ENCODE measurements around the gene EIPR1.
"Not testable (repeated sequence)": the region's sequence is repeated elsewhere in the genome, so short reads cannot be mapped to it uniquely, and the experiment has no call there.

The EIPR1 gene

GRCh38 chr2:3361518-3362389 is 15.9 kb downstream of the EIPR1 start:
- in situ Hi-C loops (cut with MboI; ENCODE audit: low sequenced_read_pairs), result no loop called here

GRCh38 chr2:3357926-3358325 is 19.7 kb downstream of the EIPR1 start:
- in situ Hi-C loops (cut with MboI; ENCODE audit: low sequenced_read_pairs), result no loop called here

DNA sequence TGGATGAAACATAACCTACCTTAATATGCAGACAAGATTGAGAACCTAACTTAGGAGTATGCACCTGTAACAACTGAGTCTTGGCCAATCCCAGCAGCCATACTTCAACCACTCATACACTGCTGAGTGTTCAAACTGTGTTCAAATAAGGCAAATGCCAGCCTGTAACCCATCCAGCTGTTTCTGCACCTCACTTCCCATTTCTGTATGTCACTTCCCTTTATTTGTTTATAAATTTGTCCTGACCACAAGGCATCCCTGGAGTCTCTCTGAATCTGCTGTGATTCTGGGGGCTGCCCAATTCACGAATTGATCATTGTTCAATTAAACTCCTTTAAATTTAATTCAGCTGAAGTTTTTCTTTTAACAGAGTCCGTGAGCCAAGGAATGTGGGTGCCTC is 20.2 kb downstream of the EIPR1 start:
- in situ Hi-C loops (cut with MboI; ENCODE audit: low sequenced_read_pairs), result not testable (repeated sequence)

GRCh38 chr2:3356799-3357198 is 20.8 kb downstream of the EIPR1 start:
- in situ Hi-C loops (cut with MboI; ENCODE audit: low sequenced_read_pairs), result no loop called here

- in situ Hi-C loops (cut with MboI; ENCODE audit: low sequenced_read_pairs), result no loop called here
These were observed 21.6 kb downstream of the EIPR1 start for GRCh38 chr2:3355951-3356569.

GRCh38 chr2:3354986-3355385 is 22.6 kb downstream of the EIPR1 start:
- in situ Hi-C loops (cut with MboI; ENCODE audit: low sequenced_read_pairs), result no loop called here

DNA sequence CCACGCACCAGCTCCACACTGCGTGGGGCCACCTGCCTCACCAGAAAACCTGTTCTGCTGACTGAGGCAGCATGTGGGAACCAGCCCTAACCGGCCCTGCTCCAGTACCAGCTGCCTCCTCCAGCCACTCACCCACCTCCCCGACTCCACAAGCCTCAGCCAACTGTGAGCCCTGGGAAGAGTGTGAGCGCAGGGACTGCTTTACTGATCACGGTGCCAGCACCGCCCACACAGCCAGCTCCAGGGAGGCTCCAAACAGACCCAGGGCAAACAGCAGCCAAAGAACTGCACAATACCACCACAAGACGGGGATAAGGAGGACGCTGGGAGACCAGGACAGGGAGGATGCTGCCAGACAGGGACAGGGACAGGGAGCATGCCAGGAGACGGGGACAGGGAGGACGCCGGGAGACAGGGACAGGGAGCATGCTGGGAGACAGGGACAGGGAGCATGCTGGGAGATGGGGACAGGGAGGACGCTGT is 28.4 kb downstream of the EIPR1 start:
- in situ Hi-C loops (cut with MboI; ENCODE audit: low sequenced_read_pairs), result no loop called here

DNA sequence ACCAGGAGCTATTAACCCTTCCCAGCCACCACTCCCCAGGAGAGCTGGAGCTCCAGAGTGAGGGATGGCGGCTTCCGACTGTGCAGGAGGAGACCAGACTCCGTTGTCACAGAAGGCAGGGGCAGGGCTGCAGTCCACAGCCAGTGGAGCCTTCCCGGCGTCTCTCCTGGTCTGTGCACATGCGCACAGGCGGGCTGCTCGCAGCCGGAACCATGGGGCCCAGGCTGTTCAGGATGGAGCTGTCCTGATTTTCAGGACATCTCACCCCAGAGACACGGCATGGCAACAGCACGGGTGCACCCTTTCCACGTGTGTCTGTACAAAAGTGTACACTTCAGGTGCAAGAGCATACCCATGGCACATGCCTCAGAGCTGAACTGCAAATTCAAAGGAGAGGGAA is 28.9 kb downstream of the EIPR1 start:
- in situ Hi-C loops (cut with MboI; ENCODE audit: low sequenced_read_pairs), result no loop called here

- in situ Hi-C loops (cut with MboI; ENCODE audit: low sequenced_read_pairs), result no loop called here
These were observed 32.0 kb downstream of the EIPR1 start for GRCh38 chr2:3345621-3346020.

- in situ Hi-C loops (cut with MboI; ENCODE audit: low sequenced_read_pairs), result no loop called here
These were observed 32.7 kb downstream of the EIPR1 start for GRCh38 chr2:3344897-3345296.

DNA sequence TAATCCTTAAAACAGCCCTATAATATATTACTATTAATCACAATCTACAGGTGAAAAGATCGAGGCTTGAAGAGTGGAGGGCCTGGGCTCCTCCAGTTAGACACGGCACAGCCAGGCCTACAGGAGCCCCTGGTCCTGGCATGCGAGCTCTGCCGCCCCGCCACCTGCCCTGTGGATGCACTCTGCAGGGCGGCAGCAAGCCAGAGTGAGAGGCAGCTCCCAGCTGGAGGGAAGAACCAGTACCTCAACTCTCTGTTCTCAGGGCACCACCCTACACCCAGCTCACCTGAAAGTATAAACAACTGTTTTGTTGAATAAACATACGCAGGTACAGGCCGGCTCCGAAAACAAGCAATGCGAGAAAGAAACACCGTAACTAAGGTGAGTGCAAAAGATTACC is 34.6 kb downstream of the EIPR1 start:
- in situ Hi-C loops (cut with MboI; ENCODE audit: low sequenced_read_pairs), result no loop called here

DNA sequence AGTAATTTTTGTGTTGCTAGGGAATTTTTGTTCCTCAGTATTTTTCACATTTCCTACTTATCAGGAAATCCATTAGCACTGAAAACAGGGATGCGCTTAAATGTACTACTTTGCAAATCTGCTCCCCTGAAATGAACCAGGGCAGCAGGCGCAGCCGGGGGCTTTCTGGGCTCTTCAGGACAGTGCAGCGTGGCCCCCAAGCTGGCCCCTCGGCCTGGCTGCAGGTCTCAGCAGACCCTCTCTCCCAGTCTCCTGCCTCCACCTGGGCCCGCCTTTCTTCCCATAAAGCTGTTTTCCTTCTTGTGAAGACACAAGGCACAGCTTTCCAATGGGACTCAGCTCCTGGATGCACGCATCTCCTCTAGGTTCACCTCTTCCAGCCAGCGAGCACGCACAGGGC is 35.3 kb downstream of the EIPR1 start:
- in situ Hi-C loops (cut with MboI; ENCODE audit: low sequenced_read_pairs), result no loop called here

- in situ Hi-C loops (cut with MboI; ENCODE audit: low sequenced_read_pairs), result no loop called here
These were observed 36.3 kb downstream of the EIPR1 start for GRCh38 chr2:3341336-3341735.

- in situ Hi-C loops (cut with MboI; ENCODE audit: low sequenced_read_pairs), result no loop called here
These were observed 37.5 kb downstream of the EIPR1 start for GRCh38 chr2:3340144-3340543.

DNA sequence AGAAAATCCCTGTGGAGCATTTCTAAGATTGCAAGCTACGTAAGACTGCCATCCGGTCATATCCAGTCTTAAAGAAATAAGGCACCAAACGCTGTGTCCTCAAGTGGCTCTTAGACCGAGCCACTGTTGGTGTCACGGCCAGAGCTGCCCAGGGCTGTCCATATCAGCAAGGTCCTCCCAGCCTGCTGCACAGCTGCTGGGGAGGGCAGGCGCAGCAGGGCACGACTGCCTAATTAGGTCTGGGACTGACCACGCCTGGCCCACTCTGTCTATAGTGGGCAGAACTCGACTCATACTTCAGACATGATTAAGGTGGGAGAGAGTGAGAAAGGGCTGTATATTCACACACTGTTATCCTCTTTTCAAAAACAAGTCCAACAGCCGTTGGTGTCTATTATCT is 39.3 kb downstream of the EIPR1 start:
- in situ Hi-C loops (cut with MboI; ENCODE audit: low sequenced_read_pairs), result no loop called here

DNA sequence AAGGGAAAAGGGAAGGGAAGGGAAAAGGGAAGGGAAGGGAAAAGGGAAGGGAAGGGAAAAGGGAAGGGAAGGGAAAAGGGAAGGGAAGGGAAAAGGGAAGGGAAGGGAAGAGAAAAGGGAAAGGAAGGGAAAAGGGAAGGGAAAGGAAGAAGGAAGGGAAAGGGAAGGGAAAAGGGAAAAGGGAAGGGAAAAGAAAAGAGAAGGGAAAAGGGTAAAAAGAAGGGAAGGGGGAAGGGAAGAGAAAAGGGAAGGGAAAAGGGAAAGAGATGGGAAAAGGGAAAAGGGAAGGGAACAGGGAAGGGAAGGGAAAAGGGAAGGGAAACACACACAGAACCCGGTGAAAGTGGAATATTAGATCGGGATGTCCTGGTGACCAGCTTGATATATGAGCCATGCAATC is 40.8 kb downstream of the EIPR1 start:
- in situ Hi-C loops (cut with MboI; ENCODE audit: low sequenced_read_pairs), result no loop called here

GRCh38 chr2:3334392-3335345 is 42.9 kb downstream of the EIPR1 start:
- in situ Hi-C loops (cut with MboI; ENCODE audit: low sequenced_read_pairs), result no loop called here

- in situ Hi-C loops (cut with MboI; ENCODE audit: low sequenced_read_pairs), result no loop called here
These were observed 45.5 kb downstream of the EIPR1 start for GRCh38 chr2:3332133-3332532.

GRCh38 chr2:3329491-3329890 is 48.1 kb downstream of the EIPR1 start:
- in situ Hi-C loops (cut with MboI; ENCODE audit: low sequenced_read_pairs), result no loop called here

DNA sequence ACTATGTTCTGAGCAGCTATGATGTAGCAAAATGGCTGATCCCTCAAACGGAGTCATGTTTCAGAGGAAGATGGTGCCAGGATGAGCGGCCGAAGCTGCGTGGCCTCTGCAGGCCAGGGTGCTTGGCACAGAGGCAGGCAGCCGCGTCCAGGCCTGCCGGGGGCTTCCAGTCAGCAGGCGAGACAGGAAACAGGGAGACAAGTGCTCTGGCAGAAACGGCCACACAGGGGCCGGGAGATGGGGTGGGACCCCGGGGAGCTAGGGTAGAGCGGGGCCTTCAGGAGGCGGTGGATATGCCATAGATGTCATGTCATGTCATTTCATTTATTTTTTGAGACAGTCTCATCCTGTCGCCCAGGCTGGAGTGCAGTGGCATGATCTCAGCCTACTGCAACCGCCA is 50.7 kb downstream of the EIPR1 start:
- in situ Hi-C loops (cut with MboI; ENCODE audit: low sequenced_read_pairs), result no loop called here

DNA sequence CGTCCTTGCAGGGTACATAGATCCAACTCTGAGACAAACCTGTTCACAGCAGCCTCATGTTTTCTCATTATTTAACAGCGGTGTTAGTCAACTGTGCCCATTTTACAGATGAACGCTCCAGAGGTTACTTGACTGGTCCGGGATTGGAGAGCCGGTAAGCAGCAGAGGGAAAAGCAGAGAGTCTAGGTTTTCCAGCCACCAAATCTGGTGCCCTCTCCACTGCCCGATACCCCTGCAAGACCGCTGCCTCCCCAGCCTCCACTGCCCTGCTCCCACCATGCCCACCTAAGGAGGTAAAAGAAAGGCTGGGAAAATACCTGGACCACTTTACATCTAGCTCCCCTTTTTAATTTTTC is 51.5 kb downstream of the EIPR1 start:
- in situ Hi-C loops (cut with MboI; ENCODE audit: low sequenced_read_pairs), result no loop called here
